GM20000 (cell line): ENCODE results near the gene FBXO15.
A peak's percentile ranks its signal among the peaks of the same experiment; 100 is the strongest.

Experiments used
- DNase-seq: peaks from one replicate; pipeline ENCODE4 v3.0.0; 2012; ENCODE audit warnings: low spot score
- CTCF ChIP-seq: IDR thresholded peaks from 2 replicates; pipeline ENCODE4 v1.5.1; 2012; ENCODE audit warnings: mild to moderate bottlenecking, control low read depth; ENCODE audit errors: extremely low read depth, missing control alignments

The FBXO15 gene

DNA sequence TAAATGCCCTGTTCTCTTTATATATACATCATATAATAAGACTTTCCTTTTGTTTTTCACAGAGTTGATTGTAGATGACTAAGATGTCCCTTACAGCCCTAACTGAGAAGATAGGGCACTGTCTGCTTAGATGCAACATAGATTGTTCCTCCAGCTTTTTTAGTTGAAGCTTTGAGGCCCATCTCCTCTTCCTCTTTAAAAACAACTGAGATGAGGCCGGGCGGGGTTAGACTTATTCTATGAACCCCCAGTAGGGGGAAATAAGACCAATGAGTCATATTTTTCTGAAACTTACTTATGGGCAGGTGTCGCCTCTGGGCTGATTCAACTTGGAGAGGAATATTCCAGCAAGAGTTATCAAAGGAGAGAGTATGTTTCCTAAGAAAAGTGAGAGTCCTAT, 84.6 kb downstream of the FBXO15 start:
- peak; percentile 34 for DNase-seq
- TF ChIP-seq CTCF = no peak

GRCh38 chr18:74062037-74062436, 85.6 kb downstream of the FBXO15 start:
- TF ChIP-seq CTCF = no peak
- no peak for DNase-seq

GRCh38 chr18:74060579-74060978, 87.1 kb downstream of the FBXO15 start:
- no peak for TF ChIP-seq CTCF
- DNase-seq = no peak

DNA sequence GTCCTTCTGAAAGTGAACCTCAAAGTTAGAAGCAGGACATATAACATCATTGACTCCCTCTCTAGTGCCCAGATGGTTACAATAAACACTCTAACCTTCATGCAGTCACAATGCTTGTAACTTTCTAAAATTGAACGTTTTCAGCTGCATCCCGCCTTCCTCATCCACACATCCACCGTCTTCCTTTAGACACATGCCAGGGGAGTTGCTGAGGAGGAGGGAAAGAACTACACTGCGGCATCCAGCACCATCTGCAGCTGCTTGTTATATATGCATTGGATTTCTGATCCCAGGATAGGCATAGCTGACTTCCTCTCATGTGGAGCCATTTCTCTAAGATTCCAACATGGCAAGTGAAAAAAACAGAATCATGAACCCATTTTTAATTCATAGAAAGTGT, 96.8 kb downstream of the FBXO15 start:
- TF ChIP-seq CTCF = no peak
- no peak for DNase-seq

- DNase-seq = peak; percentile 65
- peak; percentile 83 for TF ChIP-seq CTCF
These were observed 106.9 kb downstream of the FBXO15 start for GRCh38 chr18:74040459-74041332.

GRCh38 chr18:74040008-74040407, 107.6 kb downstream of the FBXO15 start:
- no peak for DNase-seq
- TF ChIP-seq CTCF = no peak

GRCh38 chr18:74029161-74029560, 118.5 kb downstream of the FBXO15 start:
- DNase-seq = no peak
- TF ChIP-seq CTCF = no peak
